GM12801 (cell line): Measurements from ENCODE around the gene MFN2.

Experiments
- TF ChIP-seq, protein P1 (sequence below): IDR thresholded peaks from one replicate; pipeline ENCODE4 v1.5.1; 2011; ENCODE audit warnings: control low read depth; ENCODE audit not compliant: insufficient read length; ENCODE audit errors: extremely low read depth

Gene MFN2

DNA sequence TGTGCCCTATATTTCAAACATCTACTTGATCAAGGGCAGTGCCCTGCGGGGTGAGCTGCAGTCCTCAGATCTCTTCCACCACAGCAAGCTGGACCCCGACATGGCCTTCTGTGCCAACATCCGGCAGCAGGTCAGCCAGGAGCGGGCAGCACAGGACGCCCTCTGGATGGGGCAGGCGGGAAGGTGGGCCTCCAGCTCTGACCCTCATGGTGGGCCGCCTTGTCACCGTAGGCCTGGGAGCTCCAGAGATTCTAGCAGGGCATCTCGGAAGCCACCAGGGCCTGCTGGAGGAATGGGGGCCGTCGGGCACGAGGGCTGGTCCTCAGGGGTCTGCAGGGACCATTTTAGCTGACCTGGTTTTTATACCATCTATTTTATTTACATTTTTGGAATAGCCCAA is 15.6 kb upstream of the MFN2 start:
- TF ChIP-seq, protein P1, sequence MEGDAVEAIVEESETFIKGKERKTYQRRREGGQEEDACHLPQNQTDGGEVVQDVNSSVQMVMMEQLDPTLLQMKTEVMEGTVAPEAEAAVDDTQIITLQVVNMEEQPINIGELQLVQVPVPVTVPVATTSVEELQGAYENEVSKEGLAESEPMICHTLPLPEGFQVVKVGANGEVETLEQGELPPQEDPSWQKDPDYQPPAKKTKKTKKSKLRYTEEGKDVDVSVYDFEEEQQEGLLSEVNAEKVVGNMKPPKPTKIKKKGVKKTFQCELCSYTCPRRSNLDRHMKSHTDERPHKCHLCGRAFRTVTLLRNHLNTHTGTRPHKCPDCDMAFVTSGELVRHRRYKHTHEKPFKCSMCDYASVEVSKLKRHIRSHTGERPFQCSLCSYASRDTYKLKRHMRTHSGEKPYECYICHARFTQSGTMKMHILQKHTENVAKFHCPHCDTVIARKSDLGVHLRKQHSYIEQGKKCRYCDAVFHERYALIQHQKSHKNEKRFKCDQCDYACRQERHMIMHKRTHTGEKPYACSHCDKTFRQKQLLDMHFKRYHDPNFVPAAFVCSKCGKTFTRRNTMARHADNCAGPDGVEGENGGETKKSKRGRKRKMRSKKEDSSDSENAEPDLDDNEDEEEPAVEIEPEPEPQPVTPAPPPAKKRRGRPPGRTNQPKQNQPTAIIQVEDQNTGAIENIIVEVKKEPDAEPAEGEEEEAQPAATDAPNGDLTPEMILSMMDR, result no peak

DNA sequence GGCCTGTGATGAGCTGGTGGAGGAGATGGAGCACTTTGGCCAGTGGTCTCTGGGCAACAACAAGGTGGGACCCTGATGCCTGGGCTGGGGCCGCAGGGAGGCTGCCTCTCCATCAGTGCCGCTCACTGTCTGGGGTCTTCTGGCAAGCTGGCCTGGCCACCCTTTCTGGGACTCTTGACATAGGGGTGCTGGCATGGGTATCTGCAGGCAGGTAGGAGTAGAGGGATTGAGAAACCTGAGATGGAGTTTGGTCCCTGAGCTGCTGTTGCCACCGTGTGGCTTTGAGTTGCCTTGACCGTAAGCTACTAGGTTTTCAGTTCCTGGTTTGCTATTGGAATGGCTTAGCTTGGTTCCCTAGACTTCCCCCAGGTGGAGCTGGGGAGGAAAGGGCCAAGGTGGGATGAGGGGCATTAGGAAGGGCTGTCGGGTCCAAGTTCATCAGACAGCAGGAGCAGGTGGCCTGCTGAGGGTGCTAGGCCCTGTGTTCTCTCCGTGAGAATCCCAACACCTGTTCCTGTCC is 13.2 kb upstream of the MFN2 start:
- TF ChIP-seq, protein P1, result no peak

DNA sequence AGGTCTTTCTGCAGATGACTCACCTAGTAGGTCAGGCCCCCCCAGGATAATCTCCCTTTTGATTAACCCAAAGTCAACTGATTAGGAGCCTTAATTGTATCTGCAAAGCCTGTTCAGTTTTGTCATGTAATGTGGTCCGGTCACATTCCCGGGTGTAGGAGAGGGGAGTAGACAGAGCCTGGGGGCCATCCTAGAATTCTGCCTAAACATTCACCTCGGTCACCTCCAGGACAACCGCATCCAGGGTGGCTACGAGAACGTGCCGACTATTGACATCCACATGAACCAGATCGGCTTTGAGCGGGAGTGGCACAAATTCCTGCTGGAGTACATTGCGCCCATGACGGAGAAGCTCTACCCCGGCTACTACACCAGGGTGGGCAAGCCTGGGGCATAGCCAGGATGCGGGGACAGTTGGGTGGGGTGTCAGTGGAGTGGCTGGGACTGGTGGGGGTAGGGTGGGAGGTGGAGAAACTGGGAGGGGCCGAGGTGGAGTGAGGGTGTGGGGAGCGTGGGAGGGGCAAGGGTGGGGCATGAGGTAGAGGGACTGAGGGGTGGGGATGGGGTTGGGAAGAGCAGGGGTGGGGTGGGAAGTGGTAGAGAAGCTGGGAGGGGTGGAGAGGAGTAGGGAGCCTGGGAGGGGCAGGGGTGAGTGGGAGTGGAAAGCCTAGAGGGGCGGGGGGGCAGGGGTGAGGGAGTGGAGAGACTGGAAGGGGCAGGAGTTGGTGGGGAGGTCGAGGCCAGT is 9.6 kb upstream of the MFN2 start:
- TF ChIP-seq, protein P1, result no peak

DNA sequence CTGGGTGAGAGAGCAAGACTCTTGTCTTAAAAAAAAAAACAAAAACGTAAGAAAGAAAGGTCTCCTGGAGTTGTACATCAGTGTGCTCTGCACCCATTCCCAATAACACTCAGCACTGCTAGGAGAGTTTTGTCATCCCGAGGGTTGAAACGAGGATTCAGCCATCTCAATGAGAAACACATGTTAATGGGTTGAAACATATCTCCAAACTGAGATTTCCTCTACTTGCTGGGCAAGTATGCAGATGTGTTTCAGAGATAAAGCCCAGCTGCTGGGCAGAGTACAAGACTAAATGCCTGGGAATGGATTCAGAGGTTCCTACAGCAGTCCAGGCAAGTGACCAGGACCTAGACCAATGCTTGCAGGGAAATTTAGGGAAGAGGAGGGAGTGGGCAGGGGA is 2.6 kb upstream of the MFN2 start:
- TF ChIP-seq, protein P1, result no peak

DNA sequence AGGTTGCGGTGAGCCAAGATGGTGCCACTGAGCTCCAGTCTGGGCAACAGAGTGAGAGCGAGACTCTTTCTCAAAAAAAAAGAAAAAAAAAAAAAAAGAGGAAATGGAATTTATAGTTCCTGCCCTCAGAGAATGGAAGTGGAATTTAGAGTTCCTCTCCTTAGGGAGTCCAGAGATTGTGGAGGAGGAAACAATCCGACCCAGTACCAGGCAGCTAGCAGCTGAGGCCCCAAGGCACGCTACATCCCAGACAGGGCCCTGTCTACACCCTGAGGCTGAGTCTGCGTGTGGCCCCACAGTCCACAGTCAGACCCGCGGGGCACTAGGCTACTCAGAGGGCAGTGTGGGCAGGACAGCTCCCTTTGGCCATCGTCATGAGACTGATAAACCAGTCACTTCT is 1.9 kb upstream of the MFN2 start:
- TF ChIP-seq, protein P1, result no peak

DNA sequence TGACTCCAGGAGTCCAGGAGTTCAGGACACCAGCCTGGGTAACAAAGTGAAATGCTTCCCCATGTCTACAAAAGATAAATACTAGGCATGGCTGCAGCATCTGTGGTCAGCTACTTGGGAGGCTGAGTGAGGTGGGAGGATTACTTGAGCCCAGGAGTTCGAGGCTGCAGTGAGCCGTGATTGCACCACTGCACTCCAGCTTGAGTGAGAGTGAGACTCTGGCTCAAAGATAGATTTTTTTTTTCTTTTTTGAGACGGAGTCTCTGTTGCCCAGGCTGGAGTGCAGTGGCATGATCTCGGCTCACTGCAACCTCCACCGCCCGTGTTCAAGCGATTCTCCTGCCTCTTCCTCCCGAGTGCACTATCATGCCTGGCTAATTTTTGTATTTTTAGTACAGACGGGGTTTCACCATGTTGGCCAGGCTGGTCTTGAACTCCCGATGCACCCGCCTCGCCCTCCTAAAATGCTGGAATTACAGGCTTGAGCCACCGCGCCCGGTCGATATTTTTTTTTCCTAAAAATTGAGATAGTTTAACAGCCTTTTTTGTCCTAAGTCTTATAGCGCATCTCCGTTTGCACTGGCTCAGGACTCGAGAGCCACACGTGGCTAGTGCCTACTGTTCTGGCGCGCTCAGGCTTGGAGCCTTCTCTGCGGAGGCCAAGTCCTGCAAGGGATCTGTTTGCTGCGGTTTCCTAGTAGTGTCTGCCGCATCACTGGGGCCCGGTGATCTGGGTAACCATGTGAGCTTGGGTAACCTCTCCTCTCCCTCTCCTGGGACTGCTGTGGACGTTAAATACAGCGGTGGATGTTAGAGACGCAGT is 1.0 kb upstream of the MFN2 start:
- TF ChIP-seq, protein P1, result no peak

DNA sequence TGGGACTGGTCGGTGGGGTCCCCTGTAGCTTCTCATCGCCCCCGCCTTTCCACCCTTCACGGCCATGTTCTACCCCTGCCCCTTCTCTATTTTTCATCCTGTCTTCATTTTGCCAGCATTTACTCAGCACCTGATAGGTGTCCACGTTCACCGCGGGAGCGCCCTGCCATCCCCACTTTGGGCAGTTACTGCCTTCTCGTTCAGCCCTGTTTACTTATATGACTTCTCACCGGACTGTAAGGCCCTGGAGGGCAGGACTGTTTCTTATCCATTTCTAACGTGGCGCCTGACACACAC is 380 bp downstream of the MFN2 start:
- TF ChIP-seq, protein P1, result no peak
